Effector memory CD4-positive, alpha-beta T cell (primary cell): ENCODE results near the gene MGST2.
"Not testable (repeated sequence)": the region's sequence is repeated elsewhere in the genome, so short reads cannot be mapped to it uniquely, and the experiment has no call there.

Experiments used
- DNase-seq, 3 donors: peaks; one replicate each; pipeline ENCODE4 v3.0.0-alpha.2; 2020
- H3K27ac ChIP-seq: 2 replicates; pipeline ENCODE4 v1.7.0; 2013; ENCODE audit warnings: mild to moderate bottlenecking, low read length, moderate library complexity; ENCODE audit not compliant: insufficient read depth, poor library complexity, severe bottlenecking
- H3K27me3 ChIP-seq: replicated peaks from 2 replicates; pipeline ENCODE4 v1.7.0; 2013; ENCODE audit warnings: mild to moderate bottlenecking, low read length; ENCODE audit not compliant: insufficient read depth, control insufficient read depth, poor library complexity, severe bottlenecking
- H3K36me3 ChIP-seq: 2 replicates; pipeline ENCODE4 v1.7.0; 2013; ENCODE audit warnings: mild to moderate bottlenecking, low read length, moderate library complexity; ENCODE audit not compliant: control insufficient read depth, insufficient read depth
- H3K4me1 ChIP-seq: 2 replicates; pipeline ENCODE4 v1.7.0; 2013; ENCODE audit warnings: low read length, mild to moderate bottlenecking; ENCODE audit not compliant: control insufficient read depth, insufficient read depth, poor library complexity, severe bottlenecking
- H3K4me3 ChIP-seq: 2 replicates; pipeline ENCODE4 v1.7.0; 2013; ENCODE audit warnings: low read length, low read depth, mild to moderate bottlenecking; ENCODE audit not compliant: insufficient read depth, poor library complexity, severe bottlenecking
- H3K9me3 ChIP-seq: 2 replicates; pipeline ENCODE4 v1.7.0; 2013; ENCODE audit warnings: mild to moderate bottlenecking, low read length, moderate library complexity; ENCODE audit not compliant: control insufficient read depth

The MGST2 gene

GRCh38 chr4:139630126-139630495 lies 35.5 kb upstream of the MGST2 start:
- H3K9me3 ChIP-seq = no peaks in the 10 kb centered on the region
- no peaks in the 10 kb centered on the region for H3K36me3 ChIP-seq
- no peak overlapping the region for H3K4me3 ChIP-seq
- H3K27ac ChIP-seq = no peak overlapping the region
- DNase-seq = no peak
- no peaks in the 10 kb centered on the region for H3K4me1 ChIP-seq
- H3K27me3 ChIP-seq = no peaks in the 10 kb centered on the region

DNA sequence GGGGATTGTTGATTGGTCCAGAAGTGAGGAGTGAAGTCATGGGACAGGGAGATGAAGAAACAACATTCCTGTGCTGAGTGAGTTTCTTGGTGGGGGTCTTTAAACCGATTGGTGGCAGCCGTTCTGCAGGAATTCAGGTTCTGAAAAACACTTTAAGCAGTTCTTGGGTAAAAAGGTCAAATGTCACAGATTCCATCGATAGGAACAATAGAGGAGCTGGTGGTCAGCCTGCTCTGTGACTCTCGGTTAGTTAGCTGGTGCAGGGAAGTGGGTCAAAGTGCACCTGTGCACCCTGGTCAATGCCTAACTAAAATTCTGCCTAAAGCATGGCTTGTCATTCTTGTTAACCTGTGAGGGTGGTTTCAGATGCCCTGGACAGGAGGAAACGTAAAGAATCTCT lies 34.6 kb upstream of the MGST2 start:
- Histone ChIP-seq H3K27me3 (no peaks in the 10 kb centered on the region), H3K9me3 (no peaks in the 10 kb centered on the region), H3K27ac (no peak overlapping the region), H3K4me3 (no peak overlapping the region), H3K36me3 (no peaks in the 10 kb centered on the region), H3K4me1 (no peaks in the 10 kb centered on the region)
- no peak for DNase-seq

DNA sequence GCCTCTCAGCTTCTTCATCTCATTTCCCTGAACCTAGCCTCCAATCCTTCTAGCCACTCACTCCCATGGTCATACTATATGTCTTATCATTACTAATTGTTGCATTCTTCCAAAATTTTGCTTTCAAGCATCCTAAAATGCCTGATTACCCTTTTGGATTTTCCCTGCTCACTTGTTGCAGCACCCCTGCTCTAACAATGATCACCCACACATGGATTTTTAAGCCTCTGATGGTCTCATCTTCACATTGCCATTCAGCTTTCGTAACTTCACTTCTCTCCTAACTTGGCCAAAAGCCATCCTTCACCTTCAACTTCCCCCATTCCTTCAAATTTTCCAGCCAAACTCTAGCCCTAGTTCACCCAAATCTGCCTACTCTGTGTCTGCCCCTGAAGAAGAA lies 33.8 kb upstream of the MGST2 start:
- H3K4me3 ChIP-seq = no peak overlapping the region
- no peak for DNase-seq
- no peaks in the 10 kb centered on the region for H3K36me3 ChIP-seq
- H3K9me3 ChIP-seq = no peaks in the 10 kb centered on the region
- H3K4me1 ChIP-seq = no peaks in the 10 kb centered on the region
- H3K27me3 ChIP-seq = no peaks in the 10 kb centered on the region
- no peak overlapping the region for H3K27ac ChIP-seq

DNA sequence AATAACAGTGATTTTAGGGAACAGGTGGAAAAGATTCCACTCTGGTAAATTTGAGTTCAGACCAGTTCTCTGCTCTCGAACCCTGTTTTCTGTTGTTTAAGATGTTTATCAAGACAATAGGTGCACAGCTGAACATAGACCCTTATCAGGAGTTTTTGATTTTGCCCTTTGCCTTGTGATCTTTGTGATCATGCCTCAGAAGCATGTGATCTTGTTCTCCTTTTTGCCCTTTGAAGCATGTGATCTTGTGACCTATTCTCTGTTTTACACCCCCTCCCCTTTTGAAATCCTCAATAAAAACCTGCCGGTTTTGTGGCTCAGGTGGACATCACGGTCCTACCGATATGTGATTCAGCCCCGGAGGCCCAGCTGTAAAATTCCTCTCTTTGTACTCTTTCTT lies 32.9 kb upstream of the MGST2 start:
- not testable (repeated sequence) for H3K4me3 ChIP-seq, H3K4me1 ChIP-seq, H3K9me3 ChIP-seq, H3K27me3 ChIP-seq, DNase-seq, H3K27ac ChIP-seq, H3K36me3 ChIP-seq

- Histone ChIP-seq H3K36me3 (no peaks in the 10 kb centered on the region), H3K4me3 (no peak overlapping the region), H3K9me3 (no peaks in the 10 kb centered on the region), H3K27me3 (no peaks in the 10 kb centered on the region), H3K27ac (no peak overlapping the region), H3K4me1 (no peaks in the 10 kb centered on the region)
- no peak for DNase-seq
Observed at GRCh38 chr4:139633195-139633594, 32.4 kb upstream of the MGST2 start.

- no peaks in the 10 kb centered on the region for H3K9me3 ChIP-seq
- no peak for DNase-seq
- H3K4me3 ChIP-seq = no peak overlapping the region
- no peak overlapping the region for H3K27ac ChIP-seq
- no peaks in the 10 kb centered on the region for H3K36me3 ChIP-seq
- no peaks in the 10 kb centered on the region for H3K27me3 ChIP-seq
- H3K4me1 ChIP-seq = no peaks in the 10 kb centered on the region
Observed at GRCh38 chr4:139633661-139634060, 32.0 kb upstream of the MGST2 start.

DNA sequence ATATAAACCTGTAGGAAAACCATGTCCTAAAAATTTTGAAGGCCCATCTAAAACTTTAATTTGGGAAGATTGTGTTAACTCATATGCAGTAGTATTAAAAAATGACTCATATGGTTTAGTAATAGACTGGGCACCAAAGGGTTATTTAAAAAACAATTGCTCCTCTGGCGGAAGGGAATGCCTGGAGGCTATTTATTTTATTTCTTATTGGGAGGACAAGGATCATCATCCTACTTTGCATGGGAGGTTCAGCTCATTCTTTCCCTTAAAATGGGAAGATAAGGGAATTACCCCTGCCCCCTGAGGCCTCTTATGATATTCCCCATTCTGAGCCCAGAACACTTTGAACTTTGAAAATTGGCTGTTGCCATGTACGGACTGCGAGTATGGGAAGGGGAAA lies 29.7 kb upstream of the MGST2 start:
- DNase-seq = no peak
- no peaks in the 10 kb centered on the region for H3K36me3 ChIP-seq
- no peaks in the 10 kb centered on the region for H3K9me3 ChIP-seq
- H3K4me3 ChIP-seq = no peak overlapping the region
- H3K27ac ChIP-seq = no peak overlapping the region
- no peaks in the 10 kb centered on the region for H3K27me3 ChIP-seq
- no peaks in the 10 kb centered on the region for H3K4me1 ChIP-seq

DNA sequence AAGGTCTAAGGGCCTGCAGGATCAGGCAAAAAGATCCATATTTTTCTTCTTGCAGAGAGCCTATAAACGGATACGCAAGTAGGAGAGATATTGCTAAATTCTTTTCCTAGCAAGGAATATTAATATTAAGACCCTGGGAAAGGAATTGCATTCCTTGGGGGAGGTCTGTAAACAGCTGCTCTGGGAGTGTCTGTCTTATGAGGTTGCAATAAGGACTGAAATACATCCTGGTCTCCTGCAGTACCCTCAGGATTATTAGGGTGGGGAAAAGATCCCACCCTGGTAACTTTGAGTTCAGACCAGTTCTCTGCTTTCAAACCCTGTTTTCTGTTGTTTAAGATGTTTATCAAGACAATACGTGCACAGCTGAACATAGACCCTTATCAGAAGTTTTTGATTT lies 27.3 kb upstream of the MGST2 start:
- H3K9me3 ChIP-seq, H3K36me3 ChIP-seq, H3K4me3 ChIP-seq, H3K27ac ChIP-seq, H3K27me3 ChIP-seq, DNase-seq, H3K4me1 ChIP-seq: not testable (repeated sequence)

DNA sequence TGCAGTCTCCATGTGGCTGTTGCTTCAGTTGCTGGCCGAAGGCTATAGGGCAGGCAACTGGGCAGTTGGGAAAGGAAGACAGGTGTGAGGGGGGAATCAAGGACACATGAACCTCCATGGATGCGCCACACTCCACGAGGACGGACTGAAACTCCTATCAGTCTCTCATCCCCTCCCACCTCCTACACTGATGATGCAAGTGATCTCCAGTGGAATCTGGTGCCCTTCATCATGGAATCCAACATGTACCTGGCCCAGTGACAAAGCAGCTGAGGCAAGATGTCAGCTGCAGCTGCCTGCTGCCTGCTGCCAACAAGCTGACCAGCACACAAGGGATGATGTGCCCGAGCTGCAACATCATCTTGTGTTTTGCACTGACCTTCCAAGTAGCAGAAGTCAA lies 26.0 kb upstream of the MGST2 start:
- Histone ChIP-seq H3K9me3 (no peaks in the 10 kb centered on the region), H3K36me3 (no peaks in the 10 kb centered on the region), H3K27ac (no peak overlapping the region), H3K4me1 (no peaks in the 10 kb centered on the region), H3K27me3 (no peaks in the 10 kb centered on the region), H3K4me3 (no peak overlapping the region)
- no peak for DNase-seq

DNA sequence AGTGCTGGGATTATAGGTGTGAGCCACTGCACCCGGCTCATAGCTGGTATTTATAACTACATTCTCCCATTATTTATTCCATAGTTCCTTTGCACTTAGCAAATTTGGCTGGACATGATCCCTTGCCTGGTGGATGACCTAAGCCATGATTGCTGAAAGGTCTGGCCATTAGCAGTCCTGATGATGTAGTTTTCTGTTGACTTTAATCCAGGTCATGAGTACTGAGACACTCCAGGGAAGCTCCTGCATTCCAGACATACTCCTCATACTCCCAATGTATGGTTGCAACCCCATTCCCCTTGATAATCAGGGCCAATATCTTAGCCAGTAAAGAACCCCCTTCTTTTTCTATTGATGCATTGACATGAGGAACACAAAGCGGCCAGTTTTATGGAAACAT lies 24.4 kb upstream of the MGST2 start:
- DNase-seq = no peak
- no peaks in the 10 kb centered on the region for H3K9me3 ChIP-seq
- H3K27me3 ChIP-seq = no peaks in the 10 kb centered on the region
- H3K27ac ChIP-seq = no peak overlapping the region
- H3K4me3 ChIP-seq = no peak overlapping the region
- no peaks in the 10 kb centered on the region for H3K36me3 ChIP-seq
- H3K4me1 ChIP-seq = no peaks in the 10 kb centered on the region

- Histone ChIP-seq H3K9me3 (no peaks in the 10 kb centered on the region), H3K27ac (no peak overlapping the region), H3K4me3 (no peak overlapping the region), H3K27me3 (no peaks in the 10 kb centered on the region), H3K36me3 (no peaks in the 10 kb centered on the region), H3K4me1 (no peaks in the 10 kb centered on the region)
- no peak for DNase-seq
Observed at GRCh38 chr4:139642364-139642763, 23.3 kb upstream of the MGST2 start.
